ENCODE results near the gene ZNF19.

GRCh38 chr16:71439523-71439922 lies 49.6 kb downstream of the ZNF19 start:
- TF ChIP-seq EP300 (IDR thresholded peaks at IDR 0.05): no peak
- TF ChIP-seq, protein P1, sequence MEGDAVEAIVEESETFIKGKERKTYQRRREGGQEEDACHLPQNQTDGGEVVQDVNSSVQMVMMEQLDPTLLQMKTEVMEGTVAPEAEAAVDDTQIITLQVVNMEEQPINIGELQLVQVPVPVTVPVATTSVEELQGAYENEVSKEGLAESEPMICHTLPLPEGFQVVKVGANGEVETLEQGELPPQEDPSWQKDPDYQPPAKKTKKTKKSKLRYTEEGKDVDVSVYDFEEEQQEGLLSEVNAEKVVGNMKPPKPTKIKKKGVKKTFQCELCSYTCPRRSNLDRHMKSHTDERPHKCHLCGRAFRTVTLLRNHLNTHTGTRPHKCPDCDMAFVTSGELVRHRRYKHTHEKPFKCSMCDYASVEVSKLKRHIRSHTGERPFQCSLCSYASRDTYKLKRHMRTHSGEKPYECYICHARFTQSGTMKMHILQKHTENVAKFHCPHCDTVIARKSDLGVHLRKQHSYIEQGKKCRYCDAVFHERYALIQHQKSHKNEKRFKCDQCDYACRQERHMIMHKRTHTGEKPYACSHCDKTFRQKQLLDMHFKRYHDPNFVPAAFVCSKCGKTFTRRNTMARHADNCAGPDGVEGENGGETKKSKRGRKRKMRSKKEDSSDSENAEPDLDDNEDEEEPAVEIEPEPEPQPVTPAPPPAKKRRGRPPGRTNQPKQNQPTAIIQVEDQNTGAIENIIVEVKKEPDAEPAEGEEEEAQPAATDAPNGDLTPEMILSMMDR (IDR thresholded peaks at IDR 0.05): no peak

Measured in upper lobe of left lung (tissue), 4 donors.